ENCODE results near the gene TSPO2.

DNA sequence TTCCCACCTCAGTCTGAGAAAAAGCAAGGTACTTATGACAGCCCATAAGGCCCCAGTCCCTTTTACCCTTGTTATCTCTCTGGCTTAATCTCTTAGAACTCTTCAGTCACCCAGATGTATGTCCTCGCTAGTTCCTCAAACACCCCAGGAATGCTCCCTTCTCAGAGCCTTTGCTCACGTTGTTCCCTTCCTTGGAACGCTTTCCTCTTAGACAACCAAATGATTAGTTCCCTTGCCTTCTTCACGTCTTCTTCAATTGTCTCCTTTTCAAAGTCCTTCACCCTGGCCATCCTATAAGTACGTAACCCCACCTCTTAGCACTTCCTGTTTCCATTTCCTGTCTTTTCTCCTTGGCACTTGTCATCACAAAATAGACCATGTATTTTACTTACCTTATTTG is 9.6 kb downstream of the TSPO2 start:
- TF ChIP-seq, protein P1, sequence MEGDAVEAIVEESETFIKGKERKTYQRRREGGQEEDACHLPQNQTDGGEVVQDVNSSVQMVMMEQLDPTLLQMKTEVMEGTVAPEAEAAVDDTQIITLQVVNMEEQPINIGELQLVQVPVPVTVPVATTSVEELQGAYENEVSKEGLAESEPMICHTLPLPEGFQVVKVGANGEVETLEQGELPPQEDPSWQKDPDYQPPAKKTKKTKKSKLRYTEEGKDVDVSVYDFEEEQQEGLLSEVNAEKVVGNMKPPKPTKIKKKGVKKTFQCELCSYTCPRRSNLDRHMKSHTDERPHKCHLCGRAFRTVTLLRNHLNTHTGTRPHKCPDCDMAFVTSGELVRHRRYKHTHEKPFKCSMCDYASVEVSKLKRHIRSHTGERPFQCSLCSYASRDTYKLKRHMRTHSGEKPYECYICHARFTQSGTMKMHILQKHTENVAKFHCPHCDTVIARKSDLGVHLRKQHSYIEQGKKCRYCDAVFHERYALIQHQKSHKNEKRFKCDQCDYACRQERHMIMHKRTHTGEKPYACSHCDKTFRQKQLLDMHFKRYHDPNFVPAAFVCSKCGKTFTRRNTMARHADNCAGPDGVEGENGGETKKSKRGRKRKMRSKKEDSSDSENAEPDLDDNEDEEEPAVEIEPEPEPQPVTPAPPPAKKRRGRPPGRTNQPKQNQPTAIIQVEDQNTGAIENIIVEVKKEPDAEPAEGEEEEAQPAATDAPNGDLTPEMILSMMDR (conservative IDR thresholded peaks at IDR 0.05) = no peak
- TF ChIP-seq EZH2 (IDR thresholded peaks at IDR 0.05; ENCODE audit: low read depth) = no peak

All from PC-9 (cell line).